ENCODE results near the gene CCR3.
A peak's percentile ranks its signal among the peaks of the same experiment; 100 is the strongest.
"Not testable (repeated sequence)": the region's sequence is repeated elsewhere in the genome, so short reads cannot be mapped to it uniquely, and the experiment has no call there.

Gene CCR3

DNA sequence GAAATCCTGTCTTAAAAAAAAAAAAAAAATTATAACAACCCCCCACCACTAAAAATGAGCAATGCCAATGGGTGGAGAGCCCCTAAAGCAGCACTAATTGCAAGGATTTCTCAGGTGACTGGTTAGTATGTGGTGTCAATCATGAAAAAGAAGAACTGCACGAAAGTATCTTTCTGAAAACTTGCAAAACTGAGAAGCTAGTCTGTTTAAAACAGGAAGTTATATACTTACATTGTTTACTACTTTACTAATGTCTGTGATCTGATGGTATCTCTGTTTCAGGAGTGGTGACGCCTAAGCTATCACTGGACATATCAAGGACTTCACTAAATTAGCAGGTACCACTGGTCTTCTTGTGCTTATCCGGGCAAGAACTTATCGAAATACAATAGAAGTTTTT lies at the start of gene CCR3:
Gene CCR3, plus strand, starts transcription at position 341 of the 400 bp plus-strand sequence. CDS start 22,699 bp downstream, outside the sequence.
- DNase-seq (ENCODE audit: low read depth in 2 of 3, low spot score in 1 of 3): no peak

DNA sequence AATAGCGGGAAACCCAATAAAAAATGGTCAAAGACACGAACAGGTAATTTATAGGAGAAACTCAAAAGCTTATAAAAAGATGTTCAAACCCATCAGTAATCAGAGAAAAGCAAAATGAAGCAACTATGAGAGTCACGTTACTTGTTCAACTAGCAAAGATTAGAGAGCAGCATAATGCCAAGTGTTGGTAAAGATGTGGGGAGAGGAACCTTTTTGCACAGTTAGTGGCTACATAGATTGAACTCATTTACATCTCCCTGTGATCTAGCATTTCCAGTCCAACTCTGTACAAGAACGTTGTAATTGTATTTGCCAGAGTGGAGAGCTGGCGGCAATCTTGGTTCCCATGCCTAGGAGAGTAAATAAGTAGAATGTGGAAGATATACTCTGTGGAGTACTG lies 49.3 kb upstream of the CCR3 start:
- DNase-seq (ENCODE audit: low read depth in 2 of 3, low spot score in 1 of 3): no peak

DNA sequence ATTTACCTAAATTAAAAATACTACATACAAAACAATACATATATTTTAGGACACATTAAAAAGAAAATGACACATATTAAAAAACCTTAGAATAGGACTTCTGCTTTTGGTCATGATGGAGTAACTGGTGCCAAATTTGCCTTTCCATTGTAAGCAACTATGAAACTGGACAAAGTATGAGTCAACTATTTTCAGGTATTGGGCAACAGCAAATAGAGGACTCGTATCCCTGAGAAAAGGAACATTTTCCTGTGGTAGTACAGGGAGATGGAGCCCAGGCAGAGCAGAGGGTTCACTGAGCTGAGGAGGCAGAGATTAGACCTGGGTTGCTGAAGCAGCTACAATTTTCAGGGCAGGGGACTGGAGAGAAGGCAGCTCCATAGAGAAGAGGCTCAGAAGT lies 48.8 kb upstream of the CCR3 start:
- DNase-seq (ENCODE audit: low read depth in 2 of 3, low spot score in 1 of 3): no peak

DNA sequence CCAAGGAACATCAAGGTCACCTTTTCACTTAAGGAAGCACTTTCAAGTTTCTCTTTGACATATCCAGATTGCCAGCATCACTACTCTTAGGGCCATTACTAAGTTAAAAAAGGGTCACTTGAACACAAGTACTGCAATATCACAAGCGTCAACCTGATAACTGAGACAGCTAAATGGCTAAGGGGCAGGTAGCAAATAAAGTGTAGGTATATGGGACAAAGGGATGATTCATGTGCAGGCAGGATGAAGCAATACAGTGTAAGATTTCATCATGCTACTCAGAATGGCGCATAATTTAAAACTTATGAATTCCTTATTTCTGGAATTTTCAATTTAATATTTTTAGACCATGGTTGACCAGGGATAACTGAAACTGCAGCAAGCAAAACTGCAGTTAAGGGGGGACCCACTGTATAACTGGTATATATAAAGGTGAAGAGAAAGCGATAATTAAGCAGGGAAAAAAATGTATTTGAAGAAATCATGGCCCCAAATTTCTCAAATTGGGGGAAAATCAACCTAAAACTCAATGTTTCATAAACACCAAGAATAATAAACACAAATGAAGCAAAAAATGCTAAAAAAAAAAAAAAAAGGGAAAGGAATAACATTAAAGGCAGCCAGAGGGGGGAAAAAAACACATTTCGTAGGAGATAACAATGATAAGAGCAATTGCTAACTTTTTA lies 47.2 kb upstream of the CCR3 start:
- DNase-seq (ENCODE audit: low read depth in 2 of 3, low spot score in 1 of 3): no peak

DNA sequence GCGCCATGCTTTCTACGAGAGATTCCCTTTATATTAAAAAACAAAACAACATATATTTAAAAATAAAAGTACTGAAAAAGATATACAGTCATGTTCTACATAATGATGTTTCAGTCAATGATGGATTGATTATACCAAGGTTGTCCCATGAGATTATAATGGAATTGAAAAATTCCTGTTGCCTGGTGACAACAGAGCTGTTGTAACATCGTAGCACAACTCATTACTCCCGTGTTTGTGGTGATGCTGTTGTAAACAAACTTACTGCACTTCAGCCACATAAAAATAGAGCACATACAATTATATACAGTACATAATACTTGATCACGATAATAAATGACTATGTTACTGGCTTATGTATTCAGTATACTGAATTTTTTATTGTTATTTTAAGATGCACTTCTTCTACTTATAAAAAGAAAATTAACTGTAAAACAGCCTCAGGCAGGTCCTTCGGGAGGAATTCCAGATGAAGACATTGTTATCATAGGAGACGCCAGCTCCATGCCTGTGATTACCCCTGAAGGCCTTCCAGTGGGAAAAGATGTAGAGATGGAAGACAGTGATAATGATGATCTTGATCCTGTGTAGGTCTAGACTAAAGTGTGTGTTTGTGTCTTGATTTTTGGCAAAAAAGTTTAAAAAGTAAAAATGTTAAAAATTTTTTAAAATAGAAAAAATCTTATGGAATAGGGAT lies 45.9 kb upstream of the CCR3 start:
- DNase-seq (ENCODE audit: low read depth in 2 of 3, low spot score in 1 of 3): no peak

DNA sequence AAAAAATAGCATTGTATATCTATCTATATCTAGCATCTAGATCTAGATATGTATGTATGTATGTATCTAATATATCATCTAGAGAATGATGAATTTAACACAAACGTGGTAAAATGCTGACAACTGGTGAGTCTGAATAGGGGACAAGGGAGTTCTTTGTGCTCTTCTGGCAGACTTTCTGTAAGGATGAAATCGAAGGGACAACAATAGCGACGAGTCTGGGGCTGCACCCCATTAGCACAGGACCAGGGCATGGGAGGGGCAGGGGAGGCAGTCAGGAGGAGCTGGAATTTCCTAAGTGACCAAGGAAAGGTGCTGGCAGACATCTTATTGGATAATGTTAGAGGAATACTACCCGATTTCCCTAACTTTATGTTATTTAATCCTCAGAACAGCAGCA lies 42.0 kb upstream of the CCR3 start:
- no peak for DNase-seq (ENCODE audit: low read depth in 2 of 3, low spot score in 1 of 3)

DNA sequence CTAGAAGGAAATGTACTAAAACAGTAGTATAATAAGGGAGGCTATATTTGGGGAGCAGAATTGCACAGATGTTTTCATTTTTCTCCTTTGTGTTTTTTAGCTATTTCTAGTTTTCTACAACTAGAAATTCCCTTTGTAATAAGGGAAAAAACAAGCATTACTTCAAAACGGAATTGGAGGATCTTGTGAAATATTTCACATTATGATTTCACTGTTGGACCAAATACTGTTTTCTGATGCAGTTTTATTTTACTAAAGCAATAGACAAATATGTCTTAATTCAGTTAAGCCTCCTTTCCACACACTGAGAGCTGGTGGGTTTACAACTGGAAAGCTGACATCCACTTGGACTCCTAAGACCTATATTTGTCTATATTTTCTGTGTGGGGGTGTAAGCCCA lies 41.5 kb upstream of the CCR3 start:
- DNase-seq (ENCODE audit: low read depth in 2 of 3, low spot score in 1 of 3): no peak

DNA sequence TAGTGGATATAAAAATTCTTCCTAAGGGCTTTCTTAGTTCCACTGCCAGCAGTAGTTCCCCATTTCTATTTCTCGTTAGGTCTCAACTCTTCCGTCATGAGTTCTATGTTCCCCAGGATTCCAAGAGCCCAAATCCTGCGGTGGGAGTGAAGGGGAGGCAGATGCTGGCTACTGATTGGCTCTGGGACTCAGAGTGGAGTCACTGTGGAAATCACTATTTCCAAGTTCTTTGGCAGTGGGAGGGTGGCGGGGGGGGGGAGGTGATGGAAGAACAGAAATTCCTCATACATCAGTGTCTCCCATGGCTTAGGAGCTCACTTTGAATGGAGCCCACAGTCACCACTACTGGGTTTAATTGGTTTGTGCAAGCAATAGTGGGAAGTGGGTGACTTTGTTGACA lies 39.7 kb upstream of the CCR3 start:
- DNase-seq (ENCODE audit: low read depth in 2 of 3, low spot score in 1 of 3): no peak

DNA sequence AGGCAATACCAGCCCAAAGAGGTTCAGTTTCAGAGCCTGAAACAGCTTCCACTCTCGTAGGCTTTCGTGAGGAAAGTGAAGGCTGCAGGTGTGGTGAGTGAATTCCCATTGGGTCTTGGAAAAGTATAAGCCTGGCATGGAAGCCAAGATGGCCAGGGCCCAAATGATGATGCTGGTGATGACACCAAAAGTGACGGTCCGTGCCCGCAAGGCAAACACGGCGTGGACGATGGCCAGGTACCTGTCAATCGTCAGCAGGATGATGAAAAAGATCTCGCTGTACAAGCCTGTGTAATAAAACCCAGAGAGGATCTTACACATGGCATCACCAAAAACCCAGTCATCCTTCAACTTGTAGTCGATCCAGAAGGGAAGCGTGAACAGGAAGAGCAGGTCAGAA lies 38.6 kb upstream of the CCR3 start:
- no peak for DNase-seq (ENCODE audit: low read depth in 2 of 3, low spot score in 1 of 3)

DNA sequence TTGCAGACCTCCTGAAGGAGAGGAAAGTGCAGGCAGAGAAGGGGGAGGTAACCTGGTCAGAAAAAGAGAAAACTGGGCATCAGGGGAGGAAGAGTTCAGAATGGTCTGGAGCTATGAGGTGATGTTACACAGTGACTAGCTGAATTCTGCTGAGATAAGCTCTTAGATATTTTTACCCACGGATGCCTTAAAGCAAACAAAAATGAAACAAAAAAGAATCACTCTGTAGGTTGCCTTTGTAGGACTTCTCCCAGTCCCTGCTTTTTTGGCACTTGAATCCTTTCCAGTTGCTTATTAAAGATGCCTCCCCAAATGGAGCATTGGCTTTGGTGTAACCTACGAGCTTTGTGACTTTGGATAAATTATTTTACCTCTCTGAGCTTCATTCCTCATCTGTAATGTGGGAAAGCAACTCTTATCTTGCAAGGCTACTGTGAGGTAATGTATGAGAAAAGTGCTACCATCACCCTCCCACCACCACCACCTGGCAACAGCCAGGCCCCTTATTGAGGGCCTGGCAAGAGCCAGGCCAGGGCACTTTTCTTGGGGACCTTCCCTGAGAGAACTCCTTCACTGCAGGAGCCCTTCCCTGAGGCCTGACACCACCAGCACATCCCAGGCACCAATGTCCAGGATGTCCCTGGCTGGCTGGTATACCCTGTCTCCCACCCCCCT lies 36.8 kb upstream of the CCR3 start:
- no peak for DNase-seq (ENCODE audit: low read depth in 2 of 3, low spot score in 1 of 3)

DNA sequence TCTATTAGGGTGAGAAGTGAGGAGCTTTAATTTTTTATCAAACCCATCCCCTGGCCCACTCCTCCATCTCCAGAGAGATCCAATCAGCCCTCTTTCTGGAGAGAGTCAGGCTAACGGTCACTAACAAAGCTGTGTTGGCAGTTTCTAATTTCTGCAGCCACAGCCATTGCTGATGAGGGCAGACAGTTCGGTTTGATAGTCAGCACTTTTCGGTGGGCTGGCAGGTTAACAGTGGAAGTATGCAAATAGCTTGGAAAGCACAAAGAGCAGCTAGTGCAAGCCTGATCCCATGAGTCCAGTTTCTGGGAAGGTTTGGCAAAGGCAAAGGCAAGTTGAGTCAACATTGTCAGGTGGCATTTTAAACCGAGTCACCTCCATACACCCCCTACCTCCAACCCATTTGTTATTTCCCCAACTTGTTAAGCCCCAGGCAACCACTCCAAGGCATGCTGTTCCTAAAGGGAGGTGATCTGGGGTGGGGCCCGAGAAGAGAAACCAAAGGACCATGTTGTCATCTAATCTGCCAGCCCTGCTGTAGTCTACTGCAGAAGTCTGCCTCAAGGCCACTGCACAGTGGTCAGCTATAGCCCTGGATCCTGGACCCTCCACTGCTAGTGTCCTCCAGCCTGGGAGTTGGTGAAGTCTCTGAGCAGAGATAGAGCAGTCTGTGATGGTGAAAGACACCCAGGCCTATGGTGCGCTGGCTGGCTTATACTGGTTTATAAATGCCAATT lies 35.8 kb upstream of the CCR3 start:
- DNase-seq (ENCODE audit: low read depth in 2 of 3, low spot score in 1 of 3): no peak

DNA sequence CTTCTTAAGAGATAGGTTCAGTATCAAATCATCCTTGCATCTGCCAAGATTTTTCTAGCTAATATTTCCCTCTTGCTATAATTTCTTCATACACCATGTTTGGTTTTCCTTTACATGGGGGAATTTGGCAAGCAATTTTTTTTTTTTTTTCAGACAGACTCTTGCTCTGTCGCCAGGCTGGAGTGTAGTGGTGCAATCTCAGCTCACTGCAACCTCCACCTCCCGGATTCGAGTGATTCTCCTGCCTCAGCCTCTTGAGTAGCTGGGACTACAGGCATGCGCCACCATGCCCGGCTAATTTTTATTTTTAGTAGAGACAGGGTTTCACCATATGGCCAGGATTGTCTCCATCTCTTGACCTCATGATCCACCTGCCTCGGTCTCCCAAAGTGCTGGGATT lies 34.7 kb upstream of the CCR3 start:
- DNase-seq (ENCODE audit: low read depth in 2 of 3, low spot score in 1 of 3): not testable (repeated sequence)

DNA sequence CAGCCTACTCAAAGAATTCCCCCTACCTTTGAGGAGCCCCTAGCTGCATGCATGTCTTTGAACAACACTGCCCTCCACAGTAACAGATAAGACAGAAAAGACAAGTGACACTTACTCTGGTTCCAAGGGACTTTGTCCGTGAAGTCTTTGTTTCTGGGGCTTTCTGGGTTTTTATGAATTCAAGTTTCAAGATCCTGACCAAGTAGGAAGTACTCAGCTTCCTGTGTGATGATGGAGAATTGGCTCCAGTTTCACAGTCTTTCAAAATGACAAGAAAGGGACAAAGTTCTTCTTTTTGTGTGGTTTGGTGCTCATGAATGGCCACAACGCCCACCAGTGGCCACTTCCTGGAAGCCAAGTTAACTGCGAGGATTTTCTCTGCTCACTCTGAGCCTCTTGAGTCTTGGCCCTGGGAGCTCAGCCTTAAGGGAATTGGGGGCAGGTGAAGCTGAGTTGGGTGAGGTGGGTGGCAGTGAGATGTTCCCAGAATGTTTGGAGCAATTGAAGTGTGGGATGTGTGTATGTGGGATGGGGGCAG lies 34.0 kb upstream of the CCR3 start, which contains the start of gene CCR1:
Gene CCR1, minus strand, starts transcription at position 147 of the 538 bp plus-strand sequence. CDS start 4,000 bp downstream, outside the sequence.
- peak; percentile 44 to 55 (median 50) for DNase-seq (ENCODE audit: low read depth in 2 of 3, low spot score in 1 of 3)

DNA sequence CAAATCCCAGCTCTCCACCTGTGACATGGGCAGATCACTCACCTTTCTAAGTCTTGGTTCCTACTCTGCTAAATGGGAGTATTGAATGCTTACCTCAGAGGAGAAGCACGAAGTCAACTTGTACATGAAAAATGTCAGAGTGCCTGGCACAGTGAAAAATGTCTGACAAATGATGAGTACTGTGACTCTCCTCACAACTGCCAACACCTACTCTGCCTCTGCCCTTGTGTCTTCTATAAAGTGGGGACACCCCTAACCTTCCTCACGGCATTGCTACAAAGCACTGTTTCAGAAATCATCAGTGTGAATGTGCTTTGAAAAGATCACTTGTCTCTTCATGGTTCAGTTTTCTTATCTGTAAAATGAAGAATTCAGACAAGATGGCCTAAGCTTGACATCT lies 33.2 kb upstream of the CCR3 start:
- no peak for DNase-seq (ENCODE audit: low read depth in 2 of 3, low spot score in 1 of 3)

DNA sequence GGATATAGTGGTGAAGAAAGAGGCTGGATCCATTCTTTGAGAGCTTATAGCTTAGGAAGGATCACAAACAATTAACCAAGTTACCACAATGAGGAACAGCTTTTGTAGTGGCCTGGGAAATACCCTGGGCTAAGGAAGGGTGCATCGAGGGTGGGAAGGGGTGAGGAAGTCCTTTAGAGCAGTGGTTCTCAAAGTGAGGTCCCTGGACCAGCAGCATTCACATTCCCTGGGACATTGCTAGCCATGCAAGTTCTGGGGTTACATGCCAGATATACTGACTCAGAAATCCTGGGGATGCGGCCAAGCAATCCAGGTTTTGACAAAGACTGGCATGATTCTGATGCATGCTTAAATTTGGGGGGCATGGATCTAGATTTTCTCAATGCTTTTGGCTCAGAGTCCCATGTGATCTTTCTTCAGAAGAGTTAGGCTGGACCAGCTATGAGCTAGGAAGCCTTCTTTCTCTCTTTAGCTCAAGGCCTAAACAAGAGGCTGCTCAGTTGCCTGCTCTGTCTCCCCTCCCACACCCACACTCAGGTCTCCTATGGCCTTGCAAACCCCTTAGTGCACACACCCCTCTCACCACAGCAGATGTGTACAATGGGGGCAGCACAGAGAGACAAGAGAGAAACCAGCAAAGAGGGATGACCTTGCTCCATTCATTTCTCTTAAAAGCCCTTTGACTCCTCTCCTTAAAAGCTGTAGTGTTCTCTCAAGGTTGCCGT lies 32.4 kb upstream of the CCR3 start:
- DNase-seq (ENCODE audit: low read depth in 2 of 3, low spot score in 1 of 3): no peak

DNA sequence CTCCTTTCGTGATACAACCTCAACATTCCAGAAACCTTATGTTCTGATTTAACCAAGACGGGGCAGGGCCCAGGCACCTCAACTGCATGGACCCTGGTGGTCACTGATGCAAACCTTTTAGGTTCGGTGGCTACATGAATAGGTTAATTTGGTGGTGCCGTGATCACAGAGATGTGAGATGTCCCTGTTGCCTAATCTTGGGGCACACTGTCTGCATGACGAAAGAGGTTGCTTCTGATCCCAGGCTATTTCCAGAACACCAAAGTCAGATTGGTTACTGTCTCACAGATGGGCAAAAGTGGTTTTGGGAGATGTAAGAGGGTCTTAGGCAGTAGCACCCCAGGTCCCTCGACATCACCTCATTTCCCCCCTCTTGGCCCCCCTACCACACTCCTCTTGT lies 30.2 kb upstream of the CCR3 start:
- no peak for DNase-seq (ENCODE audit: low read depth in 2 of 3, low spot score in 1 of 3)

GRCh38 chr3:46213201-46213600 lies 29.1 kb upstream of the CCR3 start:
- DNase-seq (ENCODE audit: low read depth in 2 of 3, low spot score in 1 of 3): no peak

DNA sequence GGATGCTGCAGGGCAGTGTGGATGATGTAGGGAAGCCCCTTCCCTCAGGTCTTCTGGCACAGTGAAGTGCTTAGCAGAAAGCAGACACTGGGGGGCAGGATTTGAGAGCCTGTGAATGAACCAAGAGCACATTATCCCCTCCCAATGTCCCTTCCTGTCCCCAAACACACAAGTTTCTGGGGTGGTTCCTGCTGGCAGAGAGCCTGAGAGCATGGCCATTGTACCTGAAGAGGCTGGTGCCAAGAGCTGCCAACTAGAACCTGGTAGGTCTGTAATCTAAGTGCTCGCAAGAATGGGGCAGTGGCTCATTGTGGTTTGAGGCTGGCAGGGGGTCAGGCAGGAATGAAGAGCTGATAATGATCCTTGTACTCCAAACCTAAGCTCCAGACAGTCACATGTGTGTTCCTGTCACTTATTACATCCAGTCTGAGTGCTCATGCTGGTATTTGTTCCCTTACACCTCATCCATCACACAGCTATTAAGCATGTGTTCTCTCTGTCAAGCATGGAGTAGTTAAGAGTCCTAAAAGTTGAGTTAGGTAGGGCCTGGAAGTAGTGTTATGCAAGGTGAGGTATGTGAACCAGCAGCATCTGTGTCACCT lies 27.4 kb upstream of the CCR3 start:
- peak in 2 of 3 donors; percentile 8 to 10 for DNase-seq (ENCODE audit: low read depth in 2 of 3, low spot score in 1 of 3)

DNA sequence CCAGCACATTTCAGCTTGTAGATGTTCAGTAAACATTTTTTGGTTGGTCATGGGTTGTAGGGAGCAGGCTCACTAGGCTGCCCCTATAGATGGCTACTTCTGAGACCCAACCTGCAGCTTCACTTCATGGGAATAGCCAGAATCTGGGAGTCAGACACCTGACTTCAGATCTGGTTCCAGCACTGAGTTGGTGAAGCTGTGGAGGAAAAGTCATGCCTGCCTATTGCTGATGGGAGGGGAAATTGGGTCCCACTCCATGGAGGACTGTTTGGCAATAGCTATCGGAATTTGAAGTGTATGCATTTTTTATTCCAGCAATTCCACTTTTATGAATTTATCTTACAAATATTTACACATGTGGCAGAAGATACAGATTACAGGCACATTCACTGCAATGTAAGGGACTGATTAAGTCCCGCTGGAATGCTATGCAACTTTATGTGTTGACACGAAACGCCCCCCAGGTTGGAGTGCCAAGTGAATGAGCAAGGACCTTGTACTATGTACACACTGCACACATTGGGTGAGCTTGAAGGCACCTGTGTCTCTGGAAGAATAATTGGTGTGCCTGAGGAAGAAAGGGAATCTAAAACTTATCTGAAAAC lies 26.3 kb upstream of the CCR3 start:
- no peak for DNase-seq (ENCODE audit: low read depth in 2 of 3, low spot score in 1 of 3)

DNA sequence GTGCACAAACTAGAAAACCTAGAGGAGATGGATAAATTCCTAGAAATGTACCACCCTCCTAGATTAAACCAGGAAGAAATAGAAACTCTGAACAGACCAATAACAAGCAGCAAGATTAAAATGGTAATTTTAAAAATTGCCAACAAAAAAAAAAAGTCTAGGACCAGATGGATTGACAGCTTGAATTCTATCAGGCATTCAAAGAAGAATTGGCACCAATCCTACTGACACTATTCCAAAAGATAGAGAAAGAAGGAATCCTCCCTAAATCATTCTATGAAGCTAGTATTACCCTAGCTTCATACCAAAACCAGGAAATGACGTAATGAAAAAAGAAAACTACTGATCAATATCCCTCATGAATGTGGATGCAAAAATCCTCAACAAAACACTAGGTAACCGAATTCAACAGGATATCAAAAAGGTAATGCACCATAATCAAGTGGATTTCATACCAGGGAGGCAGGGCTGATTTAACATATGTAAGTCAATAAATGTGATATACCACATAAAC lies 24.0 kb upstream of the CCR3 start:
- DNase-seq (ENCODE audit: low read depth in 2 of 3, low spot score in 1 of 3): no peak

Measured in stimulated activated CD4-positive, alpha-beta T cell treated with anti-CD3 and anti-CD28 coated beads, Interleukin-12 subunit alpha, Interleukin-12 subunit beta, amount 100 ng/mL, for 48 hours (primary cell).